Erythroblast (primary cell): Measurements from ENCODE around the gene RUNX3.

Source experiments
- DNase-seq, 2 experiments: peaks; one replicate each; lab custom pipeline; 2025; lab: John Stamatoyannopoulos, UW
- GATA1 ChIP-seq: IDR thresholded peaks from 2 replicates; pipeline ENCODE4 v1.6.1; 2011; ENCODE audit warnings: low read depth, mild to moderate bottlenecking, control low read depth, low read length, moderate library complexity
- POLR2A ChIP-seq: IDR thresholded peaks from 2 replicates; pipeline ENCODE4 v1.6.1; 2011; ENCODE audit warnings: mild to moderate bottlenecking, low read length

RUNX3 gene

DNA sequence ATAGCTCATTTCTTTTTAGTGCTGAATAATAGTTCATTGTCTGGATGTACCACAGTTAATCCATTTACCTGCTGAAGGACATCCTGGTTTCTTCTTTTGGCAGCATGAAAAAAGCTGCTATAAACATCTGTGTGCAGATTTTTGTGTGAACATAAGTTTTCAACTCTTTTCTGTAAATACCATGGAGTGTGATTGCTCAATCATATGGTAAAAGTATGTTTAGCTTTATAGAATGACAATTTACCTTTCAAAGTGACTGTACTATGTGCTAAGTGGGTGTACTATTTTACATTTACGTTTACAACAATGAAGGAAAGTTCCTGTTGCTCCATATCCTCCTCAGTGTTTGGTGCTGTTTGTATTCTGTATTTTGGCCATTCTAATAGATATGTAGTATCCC, 49.0 kb downstream of the RUNX3 start:
- no peak for DNase-seq
- TF ChIP-seq GATA1 = no peak
- no peak for TF ChIP-seq POLR2A

DNA sequence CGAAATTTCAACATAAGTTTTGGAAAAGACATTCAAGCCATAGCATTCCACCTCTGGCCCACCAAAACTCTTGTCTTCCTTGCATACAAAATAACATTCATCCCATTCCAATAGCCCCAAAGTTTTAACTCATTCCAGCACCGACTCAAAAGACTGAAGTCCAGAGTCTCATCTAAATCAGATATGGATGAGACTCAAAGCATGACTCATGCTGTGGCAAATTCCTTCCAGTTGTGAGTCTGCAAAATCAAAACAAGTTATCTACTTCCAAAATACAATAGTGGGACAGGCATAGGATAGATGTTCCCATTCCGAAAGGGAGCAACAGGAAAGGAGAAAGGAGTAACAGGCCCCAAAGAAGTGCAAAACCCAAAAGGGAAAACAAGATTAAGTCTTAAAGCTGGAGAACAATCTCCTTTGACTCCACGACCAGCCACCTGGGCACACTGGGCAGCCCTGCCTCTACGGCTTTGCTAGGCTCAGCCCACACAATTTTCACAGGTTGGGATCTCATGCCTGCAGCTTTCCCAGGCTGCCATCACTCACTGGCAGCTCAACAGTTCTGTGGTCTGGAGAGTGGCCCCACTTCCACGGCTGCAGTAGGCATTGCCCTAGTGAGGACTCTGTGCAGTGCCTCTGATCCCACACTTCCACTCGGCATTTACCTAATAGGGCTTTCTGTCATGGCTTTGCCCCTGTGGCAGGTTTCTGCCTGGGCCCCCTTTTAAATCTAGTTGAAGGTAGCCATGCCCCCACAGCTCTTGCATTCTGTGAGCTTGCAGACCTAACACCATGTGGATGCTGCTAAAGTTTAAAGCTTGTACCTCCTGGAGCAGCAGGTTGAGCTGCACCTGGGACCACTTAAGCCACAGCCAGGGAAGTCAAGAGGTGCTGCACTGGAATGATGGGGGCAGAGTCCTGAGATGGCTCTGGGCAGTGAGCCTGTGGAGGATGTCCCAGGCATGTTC, 51.0 kb downstream of the RUNX3 start:
- no peak for TF ChIP-seq GATA1
- no peak for TF ChIP-seq POLR2A
- DNase-seq = no peak

DNA sequence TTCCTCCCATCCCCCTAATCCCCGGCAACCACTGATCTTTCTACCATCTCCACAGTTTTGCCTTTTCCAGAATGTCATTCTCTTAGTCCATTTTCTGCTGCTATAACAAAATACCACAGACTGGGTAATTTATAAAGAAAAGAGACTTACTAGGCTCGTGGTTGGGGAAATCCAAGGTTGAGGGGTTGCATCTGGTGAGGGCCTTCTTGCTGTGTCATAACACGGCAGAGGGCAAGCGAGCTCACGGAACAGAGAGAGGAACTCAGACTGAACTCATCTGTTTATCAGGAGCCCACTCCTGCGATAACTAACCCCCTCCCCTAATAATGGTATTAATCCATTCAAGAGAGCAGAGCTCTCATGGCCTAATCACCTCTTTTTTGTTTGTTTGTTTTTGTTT, 52.0 kb downstream of the RUNX3 start:
- TF ChIP-seq POLR2A (no peak), GATA1 (no peak)
- DNase-seq = no peak

DNA sequence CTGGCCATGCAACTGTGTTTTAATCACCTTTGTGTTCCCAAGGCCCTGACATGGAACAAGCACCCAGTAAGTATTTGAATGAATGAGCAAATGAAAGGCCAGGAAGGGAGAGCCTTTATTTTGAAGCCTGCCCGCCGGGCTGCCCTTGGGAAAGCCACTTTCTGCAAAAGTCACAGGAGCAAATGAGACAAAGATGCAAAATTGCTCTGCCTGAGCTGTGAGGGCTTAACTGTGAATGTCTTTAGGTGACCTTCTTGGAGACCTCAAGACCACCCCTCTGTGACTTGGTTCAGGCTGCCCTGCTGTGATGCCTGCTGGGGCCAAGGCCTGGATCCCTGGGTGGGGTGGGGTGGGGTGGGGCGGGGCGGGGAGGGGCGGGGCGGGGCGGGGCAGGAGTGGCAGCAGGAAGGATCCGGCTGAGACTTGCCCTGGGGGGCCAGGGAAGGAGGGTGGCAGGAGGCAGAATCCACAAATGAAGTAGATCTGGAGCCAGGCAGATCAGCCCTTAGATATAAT, 54.0 kb downstream of the RUNX3 start:
- TF ChIP-seq POLR2A = no peak
- TF ChIP-seq GATA1 = no peak
- DNase-seq = no peak

DNA sequence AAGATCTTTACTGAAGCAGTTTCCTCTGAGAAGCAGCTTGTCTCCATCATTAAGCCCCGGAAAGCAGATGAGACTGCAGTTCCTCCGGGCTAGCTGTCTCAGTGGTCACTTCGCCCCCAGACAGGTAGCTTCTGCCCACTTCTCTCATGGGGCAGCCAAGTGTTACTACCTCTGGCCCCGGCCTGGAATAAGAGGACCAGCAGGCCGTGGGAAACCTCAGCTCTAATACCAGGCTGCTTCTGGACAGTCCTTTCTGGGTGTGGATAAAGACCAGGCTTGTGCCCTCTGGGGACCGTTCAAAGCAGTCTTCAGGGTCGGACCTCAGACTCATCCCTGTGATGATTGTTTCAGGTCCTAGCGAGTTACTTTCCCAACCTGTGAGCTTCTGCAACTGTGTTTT, 54.8 kb downstream of the RUNX3 start:
- TF ChIP-seq POLR2A (no peak), GATA1 (no peak)
- no peak for DNase-seq

DNA sequence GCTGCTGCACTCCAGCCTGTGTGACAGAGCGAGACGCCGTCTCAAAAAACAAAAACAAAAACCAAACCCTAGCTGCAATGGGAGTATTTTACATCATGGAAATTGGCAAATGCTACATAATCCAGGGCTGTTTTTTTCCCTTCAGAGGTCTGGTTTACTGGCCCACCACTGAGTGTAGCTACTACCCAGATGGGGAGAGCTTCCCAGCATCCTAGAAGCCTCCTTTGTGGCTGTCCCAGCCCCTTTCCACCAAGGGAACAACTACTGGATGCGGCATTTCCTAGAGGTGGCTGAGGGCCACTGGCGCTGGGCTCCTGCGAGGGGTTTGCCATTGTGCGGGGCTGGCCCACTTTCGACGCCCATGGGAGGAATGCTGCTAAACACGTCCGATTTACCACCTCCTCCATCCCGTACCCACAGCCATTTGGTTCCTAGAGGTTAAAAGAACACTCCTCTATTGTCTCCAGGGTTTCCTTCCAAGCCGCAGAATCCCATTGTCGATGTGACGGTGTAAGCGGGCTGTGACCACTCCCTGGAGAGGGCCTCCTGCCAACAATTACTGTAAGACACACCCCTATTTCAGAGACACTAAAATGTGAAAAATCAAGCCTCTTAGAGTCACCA, 55.4 kb downstream of the RUNX3 start:
- no peak for DNase-seq
- TF ChIP-seq GATA1 (no peak), POLR2A (no peak)

DNA sequence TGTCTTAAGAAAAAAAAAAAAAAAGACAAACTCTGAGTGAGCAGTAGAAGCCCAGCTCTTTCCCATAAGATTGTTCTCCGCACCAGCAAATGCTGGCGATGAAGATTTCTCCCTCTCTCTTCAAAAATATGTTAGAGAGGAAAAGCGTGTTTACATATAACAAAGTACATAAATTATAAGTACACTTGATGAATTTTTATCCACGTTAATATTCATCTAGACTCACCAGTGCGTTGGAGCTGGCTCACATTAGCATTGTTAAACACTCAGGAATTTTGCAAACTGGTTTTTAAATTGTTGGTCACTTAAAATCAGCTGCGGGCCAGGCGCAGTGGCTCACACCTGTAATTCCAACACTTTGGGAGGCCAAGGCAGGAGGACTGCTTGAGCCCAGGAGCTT, 56.0 kb downstream of the RUNX3 start:
- TF ChIP-seq GATA1 = no peak
- TF ChIP-seq POLR2A = no peak
- DNase-seq = no peak

DNA sequence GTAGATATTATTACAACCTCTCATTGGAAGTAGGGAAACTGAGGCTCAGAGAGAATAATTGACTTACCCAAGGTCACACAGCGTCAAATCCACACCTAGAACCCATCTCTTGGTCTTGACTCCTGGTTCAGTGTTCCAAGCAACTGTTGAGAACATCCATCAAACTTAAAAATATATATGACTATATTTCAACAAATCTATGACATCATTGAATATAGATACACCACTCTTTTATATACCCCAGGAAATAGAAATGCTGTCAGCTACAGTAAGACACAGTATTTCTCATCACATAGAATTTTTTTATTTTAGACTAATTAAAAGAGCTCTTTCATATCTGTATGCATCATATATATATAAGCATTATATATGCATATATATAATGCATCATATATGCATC, 56.9 kb downstream of the RUNX3 start:
- DNase-seq = no peak
- TF ChIP-seq POLR2A (no peak), GATA1 (no peak)

DNA sequence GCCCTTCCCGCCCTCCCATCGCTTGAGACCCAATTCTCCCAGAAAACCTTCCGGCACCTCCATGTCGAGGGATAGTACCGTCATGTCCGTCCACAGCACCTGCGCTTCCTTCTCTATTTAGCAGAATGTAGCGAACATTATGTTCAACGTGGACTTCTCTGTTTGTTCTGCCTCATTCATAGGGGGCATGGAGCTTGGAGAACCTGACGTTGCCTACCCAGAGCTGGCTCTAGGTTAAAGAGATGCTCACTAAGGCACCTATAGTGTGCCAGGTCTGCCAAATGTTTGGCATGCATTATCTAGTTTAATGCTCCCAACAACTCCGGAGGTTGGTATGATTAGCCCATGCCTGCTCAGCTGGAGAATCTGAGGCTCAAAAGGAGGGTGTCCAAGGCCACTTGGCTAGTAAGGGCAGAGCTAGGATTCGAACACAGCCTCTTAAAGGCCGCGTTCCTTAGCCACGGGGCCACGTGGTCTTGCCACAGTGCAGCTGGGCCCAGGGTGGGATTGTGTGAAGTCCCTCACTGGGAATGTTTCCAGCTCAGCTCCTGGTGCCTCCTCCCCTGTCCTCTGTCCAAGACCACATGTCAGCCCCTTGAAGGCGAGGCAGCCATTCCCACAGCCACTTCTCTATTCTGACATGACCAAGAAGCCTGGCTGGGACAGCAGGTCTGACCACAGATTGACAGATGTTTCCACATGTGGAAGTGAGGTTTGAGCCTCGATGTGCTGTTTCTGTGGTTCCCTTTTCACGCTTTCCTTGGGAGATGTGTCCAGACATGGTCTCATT, 57.8 kb downstream of the RUNX3 start:
- no peak for DNase-seq
- no peak for TF ChIP-seq POLR2A
- TF ChIP-seq GATA1 = no peak

DNA sequence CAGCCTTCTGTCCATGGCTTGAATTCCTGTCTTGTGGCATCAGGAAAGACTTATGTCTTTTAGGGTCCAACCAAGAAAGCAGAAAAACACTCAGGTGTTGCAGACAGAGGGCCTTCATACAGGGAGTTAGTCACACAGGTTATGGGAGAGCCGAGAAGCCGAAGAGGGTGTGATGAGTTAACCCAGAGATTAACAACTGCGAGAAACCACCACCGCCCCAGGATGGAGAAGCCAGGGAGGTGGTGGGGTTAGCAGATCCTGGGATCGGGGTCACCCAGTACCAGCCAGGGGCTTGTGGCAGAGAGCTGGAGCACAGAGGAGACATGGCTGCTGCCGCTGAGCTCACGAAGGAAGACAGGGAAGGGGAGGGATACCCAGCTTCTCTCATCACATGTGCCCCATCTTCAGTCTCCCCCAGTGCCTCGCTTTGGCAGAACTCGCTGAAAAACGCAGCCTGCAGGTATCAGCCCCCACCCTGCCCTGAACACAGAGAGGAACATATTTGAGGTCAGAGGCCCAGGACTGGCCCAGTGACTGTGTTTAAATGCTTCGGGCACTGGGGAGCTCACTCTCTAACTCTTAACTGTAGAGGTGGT, 58.7 kb downstream of the RUNX3 start:
- no peak for DNase-seq
- TF ChIP-seq GATA1 = no peak
- no peak for TF ChIP-seq POLR2A

DNA sequence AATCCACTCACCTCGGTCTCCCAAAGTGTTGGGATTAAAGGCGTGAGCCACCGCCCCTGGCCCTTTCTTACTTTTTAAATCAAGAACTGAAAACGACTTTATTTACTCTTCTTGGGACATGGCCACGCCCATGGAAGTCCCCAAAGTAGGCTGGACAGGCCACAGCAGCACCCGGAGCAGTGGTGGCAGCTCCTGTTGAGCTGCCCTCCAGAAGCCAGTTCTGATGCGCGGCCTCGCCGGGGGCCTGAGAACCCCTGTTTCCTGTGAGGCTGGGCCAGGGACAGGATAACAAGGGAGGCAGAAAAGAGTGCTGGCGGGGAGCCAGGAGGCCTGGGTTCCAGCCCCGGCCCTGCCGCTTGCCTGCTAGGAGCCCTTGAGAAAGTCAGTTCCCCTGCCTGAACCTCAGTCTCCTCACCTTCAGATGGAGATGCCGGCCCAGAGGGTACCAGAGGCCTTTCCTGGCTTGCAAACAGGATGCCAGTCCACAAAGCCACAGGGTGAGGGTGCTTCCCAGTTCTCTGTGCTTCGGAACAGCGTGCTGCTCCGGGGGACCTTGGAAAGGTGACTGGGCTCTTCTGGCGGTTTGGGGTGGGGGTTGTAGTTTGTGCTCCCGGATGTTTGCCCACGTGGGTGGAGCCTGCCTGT, 59.4 kb downstream of the RUNX3 start:
- DNase-seq = no peak
- TF ChIP-seq GATA1 (no peak), POLR2A (no peak)

DNA sequence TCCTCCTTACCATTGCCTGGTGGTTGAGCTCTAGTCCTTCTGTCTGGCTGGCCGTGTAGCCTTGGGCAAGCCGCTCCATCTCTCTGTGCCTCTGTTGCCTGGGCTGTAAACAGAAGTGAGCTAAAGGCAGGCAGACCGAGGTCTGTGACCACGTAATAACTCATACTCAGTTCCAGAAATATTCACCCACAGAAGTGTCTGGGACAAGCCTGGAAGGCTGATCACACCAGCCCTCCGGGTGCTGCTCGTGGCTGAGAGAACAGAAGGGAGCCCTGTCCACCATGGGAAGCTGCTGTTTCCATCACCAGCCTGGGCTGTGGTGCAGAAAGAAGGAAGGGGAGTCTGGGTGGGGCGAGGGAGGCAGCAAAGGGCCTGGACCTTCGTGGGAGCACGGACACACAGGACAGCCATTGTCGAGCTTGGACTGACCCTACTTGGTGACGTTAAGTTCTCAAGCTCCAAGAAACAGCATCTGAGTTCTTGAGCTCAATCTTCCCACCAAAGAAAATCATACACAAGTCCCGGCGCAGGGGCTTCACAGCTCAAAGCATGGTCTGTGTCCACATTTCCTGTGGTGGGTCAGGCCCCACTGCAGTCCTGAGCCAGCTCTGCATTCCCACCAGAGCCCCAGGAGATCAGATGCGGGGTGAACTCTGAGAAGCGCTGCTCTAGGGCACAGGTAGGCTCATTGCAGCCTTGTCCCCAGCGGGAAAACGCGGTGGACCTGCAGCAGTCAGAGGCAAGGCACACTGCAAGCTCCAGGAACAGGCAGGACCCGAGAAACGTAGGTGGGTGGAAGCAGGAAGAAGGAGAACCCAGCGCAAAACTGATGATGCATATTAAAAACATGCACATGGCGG, 61.8 kb downstream of the RUNX3 start:
- DNase-seq = no peak
- TF ChIP-seq GATA1 = no peak
- TF ChIP-seq POLR2A = no peak
